ENCODE data around the gene LUZP2. TPM values are rescaled to one million over a fixed set of nuclear protein-coding genes. Genes with fewer than 3 reads are reported as not detected.

The LUZP2 gene
- total RNA-seq, 2 experiments from 2014 or later = not detected

DNA sequence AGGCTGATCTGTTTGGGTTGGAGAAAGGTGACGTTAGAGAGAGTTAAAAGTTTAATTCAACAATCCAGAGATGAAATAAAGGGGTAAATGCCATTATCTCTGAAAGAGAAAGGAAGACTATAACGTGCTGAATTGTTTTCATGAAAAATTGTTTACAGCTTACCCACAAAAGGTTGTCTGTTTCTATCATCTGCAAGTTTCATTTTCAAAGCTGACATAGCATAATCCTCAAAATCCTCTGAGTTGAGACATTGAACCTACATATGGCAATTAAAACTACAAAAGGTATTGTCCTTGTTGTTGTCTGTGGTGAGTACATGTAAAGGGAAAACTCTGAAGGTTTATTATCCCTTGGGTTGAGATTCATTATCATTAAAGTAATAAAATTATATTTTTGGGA, 569.9 kb downstream of the LUZP2 start:
- POLR2A ChIA-PET = no interaction called here

DNA sequence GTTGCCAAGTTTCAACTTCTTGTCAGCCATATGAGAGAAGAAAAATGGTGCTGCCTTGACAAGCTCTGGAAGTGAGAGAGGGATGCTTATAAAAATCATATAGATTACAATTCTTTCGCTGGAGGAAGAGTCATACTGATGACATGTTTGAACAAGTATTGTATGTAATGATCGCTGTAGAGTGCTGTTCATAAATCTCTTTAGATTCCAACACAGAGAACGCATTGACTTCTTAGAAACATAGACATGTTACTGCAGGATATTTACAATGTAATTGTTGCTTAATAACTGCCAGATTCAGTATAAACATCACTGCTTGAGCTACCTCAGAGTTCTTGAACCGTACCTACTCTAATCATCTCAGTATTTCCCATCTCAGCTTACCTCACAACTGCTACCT, 571.6 kb downstream of the LUZP2 start:
- ChIA-PET POLR2A (no interaction called here), CTCF (ENCODE audit: unreplicated experiment) (no interaction called here)
- TF ChIP-seq, protein P1, sequence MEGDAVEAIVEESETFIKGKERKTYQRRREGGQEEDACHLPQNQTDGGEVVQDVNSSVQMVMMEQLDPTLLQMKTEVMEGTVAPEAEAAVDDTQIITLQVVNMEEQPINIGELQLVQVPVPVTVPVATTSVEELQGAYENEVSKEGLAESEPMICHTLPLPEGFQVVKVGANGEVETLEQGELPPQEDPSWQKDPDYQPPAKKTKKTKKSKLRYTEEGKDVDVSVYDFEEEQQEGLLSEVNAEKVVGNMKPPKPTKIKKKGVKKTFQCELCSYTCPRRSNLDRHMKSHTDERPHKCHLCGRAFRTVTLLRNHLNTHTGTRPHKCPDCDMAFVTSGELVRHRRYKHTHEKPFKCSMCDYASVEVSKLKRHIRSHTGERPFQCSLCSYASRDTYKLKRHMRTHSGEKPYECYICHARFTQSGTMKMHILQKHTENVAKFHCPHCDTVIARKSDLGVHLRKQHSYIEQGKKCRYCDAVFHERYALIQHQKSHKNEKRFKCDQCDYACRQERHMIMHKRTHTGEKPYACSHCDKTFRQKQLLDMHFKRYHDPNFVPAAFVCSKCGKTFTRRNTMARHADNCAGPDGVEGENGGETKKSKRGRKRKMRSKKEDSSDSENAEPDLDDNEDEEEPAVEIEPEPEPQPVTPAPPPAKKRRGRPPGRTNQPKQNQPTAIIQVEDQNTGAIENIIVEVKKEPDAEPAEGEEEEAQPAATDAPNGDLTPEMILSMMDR (conservative IDR thresholded peaks at IDR 0.05; ENCODE audit: low read length) = no peak
- TF ChIP-seq EZH2phosphoT487 (IDR thresholded peaks at IDR 0.05; ENCODE audit: borderline replicate concordance, low read depth, low read length) = no peak
- H3K79me2 ChIP-seq (ENCODE audit: insufficient read depth, low read depth, low read length) = no peaks in the 10 kb centered on the region
- no TSS peak for BruUV-seq (replicated peaks)
- no peaks in the 10 kb centered on the region for H3K36me3 ChIP-seq (ENCODE audit: insufficient read depth, low read length)
- DNase-seq (ENCODE audit: low spot score) = no peak
- no peaks in the 10 kb centered on the region for H3K9me2 ChIP-seq (ENCODE audit: insufficient read depth, low read length)
- no peaks in the 10 kb centered on the region for H4K20me1 ChIP-seq (ENCODE audit: insufficient read depth, low read length)
- H3K4me3 ChIP-seq (ENCODE audit: low read depth, low read length, poor library complexity, severe bottlenecking) = no peak overlapping the region
- H3K9me3 ChIP-seq (ENCODE audit: low read length) = no peaks in the 10 kb centered on the region
- no peaks in the 10 kb centered on the region for H3K4me1 ChIP-seq (ENCODE audit: insufficient read depth, low read length, poor library complexity, severe bottlenecking)
- no peak overlapping the region for H3K4me2 ChIP-seq (ENCODE audit: low read length)
- intact Hi-C loops (cut with micrococcal nuclease; ENCODE audit: unreplicated experiment) = no loop called here
- H3K27ac ChIP-seq (ENCODE audit: low read depth, low read length, poor library complexity, severe bottlenecking) = no peak overlapping the region
- no peak overlapping the region for H2AFZ ChIP-seq (ENCODE audit: low read length)

More for the DNA sequence above, 569.9 kb downstream of the LUZP2 start:
- CTCF ChIA-PET (ENCODE audit: unreplicated experiment) = no interaction called here
- no peaks in the 10 kb centered on the region for H4K20me1 ChIP-seq (ENCODE audit: insufficient read depth, low read length)
- H2AFZ ChIP-seq (ENCODE audit: low read length) = no peak overlapping the region
- H3K9me2 ChIP-seq (ENCODE audit: insufficient read depth, low read length) = no peaks in the 10 kb centered on the region
- H3K4me3 ChIP-seq (ENCODE audit: low read depth, low read length, poor library complexity, severe bottlenecking) = no peak overlapping the region
- no peaks in the 10 kb centered on the region for H3K9me3 ChIP-seq (ENCODE audit: low read length)
- TF ChIP-seq EZH2phosphoT487 (IDR thresholded peaks at IDR 0.05; ENCODE audit: borderline replicate concordance, low read depth, low read length) = no peak
- TF ChIP-seq, protein P1 (conservative IDR thresholded peaks at IDR 0.05; ENCODE audit: low read length) = no peak
- no peak overlapping the region for H3K27ac ChIP-seq (ENCODE audit: low read depth, low read length, poor library complexity, severe bottlenecking)
- no TSS peak for BruUV-seq (replicated peaks)
- no peak overlapping the region for H3K4me2 ChIP-seq (ENCODE audit: low read length)
- no peaks in the 10 kb centered on the region for H3K79me2 ChIP-seq (ENCODE audit: insufficient read depth, low read depth, low read length)
- H3K36me3 ChIP-seq (ENCODE audit: insufficient read depth, low read length) = no peaks in the 10 kb centered on the region
- H3K4me1 ChIP-seq (ENCODE audit: insufficient read depth, low read length, poor library complexity, severe bottlenecking) = no peaks in the 10 kb centered on the region
- intact Hi-C loops (cut with micrococcal nuclease; ENCODE audit: unreplicated experiment) = no loop called here
- DNase-seq (ENCODE audit: low spot score) = no peak

DNA sequence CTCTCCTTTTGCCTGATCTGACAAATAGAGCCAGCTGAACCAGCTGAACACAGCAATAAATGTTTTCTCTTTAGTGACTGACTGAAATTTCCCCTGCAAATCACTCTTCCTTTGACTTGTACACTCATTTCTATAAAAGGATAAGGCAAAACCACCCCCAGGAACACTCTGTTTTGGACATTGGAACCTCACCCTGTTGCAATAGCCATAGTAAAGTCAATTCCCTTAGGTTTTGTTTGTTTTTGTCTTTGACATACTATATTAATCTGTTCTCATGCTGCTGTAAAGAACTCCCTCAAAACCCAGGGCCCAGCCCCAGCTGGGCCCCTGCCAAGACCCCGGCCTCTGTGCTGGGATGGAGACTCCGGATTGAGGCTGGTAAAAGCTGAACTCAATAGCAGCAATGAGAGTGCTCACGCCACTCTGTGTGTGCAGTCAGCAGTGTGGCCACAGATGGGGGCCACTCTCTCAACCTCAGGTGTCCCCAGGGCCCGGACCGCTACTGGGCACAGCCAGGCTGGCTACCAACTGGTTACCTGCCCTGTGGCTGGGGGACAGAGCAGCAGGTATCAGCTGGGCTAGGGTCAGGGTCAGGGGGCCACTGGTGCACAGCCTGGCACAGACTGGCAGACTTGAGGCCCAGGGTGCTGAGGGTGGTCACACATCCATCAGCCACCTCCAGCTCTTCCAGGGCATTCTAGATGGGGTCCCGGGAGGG, 597.4 kb downstream of the LUZP2 start:
- Histone ChIP-seq H3K4me3 (ENCODE audit: low read depth, low read length, poor library complexity, severe bottlenecking) (no peak overlapping the region), H3K9me3 (ENCODE audit: low read length) (no peaks in the 10 kb centered on the region), H3K27ac (ENCODE audit: low read depth, low read length, poor library complexity, severe bottlenecking) (no peak overlapping the region), H4K20me1 (ENCODE audit: insufficient read depth, low read length) (no peaks in the 10 kb centered on the region), H3K36me3 (ENCODE audit: insufficient read depth, low read length) (no peaks in the 10 kb centered on the region), H3K9me2 (ENCODE audit: insufficient read depth, low read length) (no peaks in the 10 kb centered on the region), H3K79me2 (ENCODE audit: insufficient read depth, low read depth, low read length) (no peaks in the 10 kb centered on the region), H3K4me2 (ENCODE audit: low read length) (no peak overlapping the region), H3K4me1 (ENCODE audit: insufficient read depth, low read length, poor library complexity, severe bottlenecking) (no peaks in the 10 kb centered on the region), H2AFZ (ENCODE audit: low read length) (no peak overlapping the region)
- intact Hi-C loops (cut with micrococcal nuclease; ENCODE audit: unreplicated experiment) = no loop called here
- no TSS peak for BruUV-seq (replicated peaks)
- ChIA-PET CTCF (ENCODE audit: unreplicated experiment) (no interaction called here), POLR2A (interaction anchor here (0.6 kb wide), 1 partner anchor 23 kb away, joined by 3 read pairs; no protein-coding TSS in a partner anchor)
- no peak for TF ChIP-seq EZH2phosphoT487 (IDR thresholded peaks at IDR 0.05; ENCODE audit: borderline replicate concordance, low read depth, low read length)
- TF ChIP-seq, protein P1 (conservative IDR thresholded peaks at IDR 0.05; ENCODE audit: low read length) = no peak
- no peak for DNase-seq (ENCODE audit: low spot score)
